HEK293 (cell line): ENCODE data around the gene METTL23.
A peak's percentile ranks its signal among the peaks of the same experiment; 100 is the strongest.

ENCODE experiments used
- CTCF ChIA-PET: fragments of 350-600 bp; formaldehyde crosslinking; extraction: SDS; loops from one replicate; lab custom pipeline; 2021; ENCODE audit warnings: antibody characterized with exemption; lab: Yijun Ruan, JAX
- POLR2A ChIA-PET: fragments of 300-600 bp; formaldehyde crosslinking; extraction: SDS; loops from one replicate; lab custom pipeline; 2020; ENCODE audit warnings: antibody characterized with exemption, inconsistent platforms; lab: Yijun Ruan, JAX
- H3K27ac ChIP-seq: fragments of 200-500 bp; sonication (Bioruptor generic); 2 replicates; pipeline ENCODE4 v1.5.1; 2014; ENCODE audit warnings: low read depth, low read length, control low read depth, inconsistent platforms; ENCODE audit errors: extremely low read depth
- H3K36me3 ChIP-seq, 2 experiments: fragments of 200-500 bp in 1 of 2; sonication (Bioruptor generic) in 1 of 2; 1 replicate in 1 of 2; 2 replicates in 1 of 2; pipeline ENCODE4 v1.5.1; 2014 to 2017; ENCODE audit warnings: inconsistent platforms in 2 of 2, low read length in 2 of 2; ENCODE audit not compliant: control insufficient read depth in 2 of 2, insufficient read depth in 1 of 2
- H3K4me1 ChIP-seq: fragments of 200-500 bp; sonication (Bioruptor generic); 2 replicates; pipeline ENCODE4 v1.5.1; 2014; ENCODE audit warnings: mild to moderate bottlenecking, low read length, inconsistent platforms; ENCODE audit not compliant: control insufficient read depth, insufficient read depth
- H3K4me3 ChIP-seq: 2 replicates; pipeline ENCODE4 v1.5.1; 2011; ENCODE audit warnings: low read depth, mild to moderate bottlenecking, control low read depth, low read length, moderate library complexity
- H3K9me3 ChIP-seq: fragments of 200-500 bp; sonication (Bioruptor generic); 2 replicates; pipeline ENCODE4 v1.5.1; 2014; ENCODE audit warnings: low read depth, low read length, inconsistent platforms; ENCODE audit not compliant: control insufficient read depth, insufficient read depth
- AEBP2 ChIP-seq: fragments of 450-650 bp; formaldehyde crosslinking; IDR thresholded peaks from 2 replicates; pipeline ENCODE4 v1.5.1; 2016; ENCODE audit warnings: missing biosample characterization, missing genetic modification characterization, borderline replicate concordance
- CTCF ChIP-seq: fragments of 450-650 bp; formaldehyde crosslinking; IDR thresholded peaks from 2 replicates; pipeline ENCODE4 v1.5.1; 2016; ENCODE audit warnings: missing biosample characterization, missing genetic modification characterization
- ELK4 ChIP-seq: IDR thresholded peaks from 2 replicates; pipeline ENCODE4 v1.6.1; 2011; ENCODE audit warnings: mild to moderate bottlenecking, low read depth, low read length, borderline replicate concordance
- HOXA7 ChIP-seq: sonication (generic); formaldehyde crosslinking; IDR thresholded peaks from 2 replicates; pipeline ENCODE4 v1.8.1; 2022; ENCODE audit warnings: missing genetic modification reagents, borderline replicate concordance
- HOXD13 ChIP-seq: sonication (generic); formaldehyde crosslinking; IDR thresholded peaks from 2 replicates; pipeline ENCODE4 v1.8.0; 2022; ENCODE audit warnings: missing genetic modification reagents, borderline replicate concordance
- KLF10 ChIP-seq: fragments of 450-650 bp; IDR thresholded peaks from 2 replicates; pipeline ENCODE4 v1.5.1; 2018; ENCODE audit warnings: missing biosample characterization, mild to moderate bottlenecking, missing genetic modification characterization
- PRDM2 ChIP-seq: fragments of 450-650 bp; formaldehyde crosslinking; IDR thresholded peaks from 2 replicates; pipeline ENCODE4 v1.5.1; 2016; ENCODE audit warnings: missing biosample characterization, missing genetic modification characterization, borderline replicate concordance
- PRDM6 ChIP-seq: fragments of 450-650 bp; formaldehyde crosslinking; IDR thresholded peaks from 2 replicates; pipeline ENCODE4 v1.5.1; 2017; ENCODE audit warnings: missing biosample characterization, missing genetic modification characterization
- RBAK ChIP-seq: fragments of 450-650 bp; formaldehyde crosslinking; IDR thresholded peaks from 2 replicates; pipeline ENCODE4 v1.5.1; 2016; ENCODE audit warnings: missing biosample characterization, missing genetic modification characterization
- SP7 ChIP-seq: fragments of 450-650 bp; formaldehyde crosslinking; IDR thresholded peaks from 2 replicates; pipeline ENCODE4 v1.5.1; 2016; ENCODE audit warnings: missing biosample characterization, missing genetic modification characterization
- ZBTB7A ChIP-seq: fragments of 450-650 bp; formaldehyde crosslinking; IDR thresholded peaks from 2 replicates; pipeline ENCODE4 v1.5.1; 2016; ENCODE audit warnings: low read depth, missing biosample characterization, missing genetic modification characterization
- ZNF132 ChIP-seq: fragments of 450-650 bp; formaldehyde crosslinking; IDR thresholded peaks from 2 replicates; pipeline ENCODE4 v1.5.1; 2017; ENCODE audit warnings: missing biosample characterization, missing genetic modification characterization, borderline replicate concordance
- ZNF157 ChIP-seq: fragments of 450-650 bp; formaldehyde crosslinking; IDR thresholded peaks from 2 replicates; pipeline ENCODE4 v1.5.1; 2016; ENCODE audit warnings: missing biosample characterization, missing genetic modification characterization
- ZNF23 ChIP-seq: fragments of 450-650 bp; formaldehyde crosslinking; IDR thresholded peaks from 2 replicates; pipeline ENCODE4 v1.5.1; 2016; ENCODE audit warnings: missing biosample characterization, missing genetic modification characterization, borderline replicate concordance
- ZNF423 ChIP-seq: fragments of 450-650 bp; formaldehyde crosslinking; IDR thresholded peaks from 2 replicates; pipeline ENCODE4 v1.5.1; 2016; ENCODE audit warnings: missing biosample characterization, missing genetic modification characterization
- ZNF433 ChIP-seq: fragments of 450-650 bp; formaldehyde crosslinking; IDR thresholded peaks from 2 replicates; pipeline ENCODE4 v1.5.1; 2016; ENCODE audit warnings: missing biosample characterization, missing genetic modification characterization, low read depth
- ZNF510 ChIP-seq: fragments of 450-650 bp; formaldehyde crosslinking; IDR thresholded peaks from 2 replicates; pipeline ENCODE4 v1.5.1; 2018; ENCODE audit warnings: mild to moderate bottlenecking, missing genetic modification characterization, missing biosample characterization; ENCODE audit not compliant: insufficient replicate concordance
- ZNF623 ChIP-seq: fragments of 450-650 bp; formaldehyde crosslinking; IDR thresholded peaks from 2 replicates; pipeline ENCODE4 v1.5.1; 2016; ENCODE audit warnings: missing biosample characterization, missing genetic modification characterization
- ZNF626 ChIP-seq: fragments of 450-650 bp; sonication (Bioruptor Pico); formaldehyde crosslinking; IDR thresholded peaks from 2 replicates; pipeline ENCODE4 v1.5.1; 2018; ENCODE audit warnings: missing biosample characterization, missing genetic modification characterization, inconsistent platforms
- ZNF629 ChIP-seq: fragments of 450-650 bp; formaldehyde crosslinking; IDR thresholded peaks from 2 replicates; pipeline ENCODE4 v1.5.1; 2017; ENCODE audit warnings: missing biosample characterization, missing genetic modification characterization
- ZNF707 ChIP-seq: fragments of 450-650 bp; formaldehyde crosslinking; IDR thresholded peaks from 2 replicates; pipeline ENCODE4 v1.5.1; 2016; ENCODE audit warnings: missing biosample characterization, missing genetic modification characterization
- ZNF791 ChIP-seq: fragments of 450-650 bp; formaldehyde crosslinking; IDR thresholded peaks from 2 replicates; pipeline ENCODE4 v1.5.1; 2016; ENCODE audit warnings: missing biosample characterization, missing genetic modification characterization
- ZNF843 ChIP-seq: fragments of 450-650 bp; formaldehyde crosslinking; IDR thresholded peaks from 2 replicates; pipeline ENCODE4 v1.5.1; 2016; ENCODE audit warnings: missing biosample characterization, missing genetic modification characterization
- ZSCAN4 ChIP-seq: fragments of 450-650 bp; formaldehyde crosslinking; IDR thresholded peaks from 2 replicates; pipeline ENCODE4 v1.5.1; 2017; ENCODE audit warnings: missing biosample characterization, missing genetic modification characterization

The METTL23 gene

GRCh38 chr17:76737082-76737675 is 10.5 kb downstream of the METTL23 start, which contains the start of gene SRSF2:
Gene SRSF2, minus strand, starts transcription at chr17:76737331. Its CDS starts 171 bp downstream, at chr17:76737160.
- Histone ChIP-seq H3K9me3 (no peaks in the 10 kb centered on the region), H3K36me3 (peaks cover 38 to 54% of the 10 kb centered on the region in 2 experiments), H3K4me3 (peak within 1 kb of the TSS; percentile 81), H3K27ac (peak within 1 kb of the TSS; percentile 99), H3K4me1 (peaks cover 19% of the 10 kb centered on the region)
- ChIA-PET CTCF (interaction anchor here (0.9 kb wide), 1 partner anchor 339 kb away, joined by 4 read pairs; no protein-coding TSS in a partner anchor), POLR2A (interaction anchor here (0.6 to 4.8 kb wide), 16 partner anchors 9 to 185 kb away, joined by 3 to 68 read pairs (median 6); partner anchors contain the start of genes JMJD6 and METTL23)
- no peak for TF ChIP-seq HOXA7 (CRISPR knock-in tag)
- no peak; the same call in 1 of the 2 replicates for TF ChIP-seq ZNF623 (tag by site-specific recombination)
- TF ChIP-seq ZBTB7A (tag by site-specific recombination) = peak; percentile 82; the same call in 1 of the 2 replicates
- no peak; the same call in 1 of the 2 replicates for TF ChIP-seq KLF10
- no peak for TF ChIP-seq ZNF433 (tag by site-specific recombination)
- no peak; the same call in 1 of the 2 replicates for TF ChIP-seq ZNF629 (tag by site-specific recombination)
- TF ChIP-seq ZSCAN4 (tag by site-specific recombination) = peak; percentile 46; the same call in 1 of the 2 replicates
- TF ChIP-seq CTCF = peak; percentile 54
- TF ChIP-seq PRDM6 (tag by site-specific recombination) = no peak
- peak; percentile 73; the same call in 1 of the 2 replicates for TF ChIP-seq AEBP2 (tag by site-specific recombination)
- no peak for TF ChIP-seq ZNF510 (tag by site-specific recombination)
- no peak for TF ChIP-seq ZNF626 (tag by site-specific recombination)
- no peak for TF ChIP-seq RBAK (tag by site-specific recombination)
- TF ChIP-seq SP7 (tag by site-specific recombination) = peak; percentile 42; the same call in 1 of the 2 replicates
- TF ChIP-seq ELK4 = no peak
- TF ChIP-seq ZNF843 (tag by site-specific recombination) = no peak; the same call in 1 of the 2 replicates
- no peak for TF ChIP-seq ZNF707 (tag by site-specific recombination)
- TF ChIP-seq ZNF132 (tag by site-specific recombination) = no peak
- no peak for TF ChIP-seq PRDM2 (tag by site-specific recombination)
- no peak for TF ChIP-seq HOXD13 (CRISPR knock-in tag)
- TF ChIP-seq ZNF23 (tag by site-specific recombination) = peak; percentile 65; the same call in 1 of the 2 replicates
- TF ChIP-seq ZNF423 (tag by site-specific recombination) = no peak; the same call in 1 of the 2 replicates
- TF ChIP-seq ZNF157 (tag by site-specific recombination) = no peak
- no peak for TF ChIP-seq ZNF791 (tag by site-specific recombination)
